NCI-H82 treated with DMSO at 0.1 percent for 48 hours (cell line): ENCODE data around the gene BMPR1A.
"Not testable (repeated sequence)": the region's sequence is repeated elsewhere in the genome, so short reads cannot be mapped to it uniquely, and the experiment has no call there.

Source experiments
- DNase-seq: peaks from one replicate; lab custom pipeline; 2025; ENCODE audit not compliant: unreplicated experiment; lab: John Stamatoyannopoulos, UW

BMPR1A gene

GRCh38 chr10:86964061-86964846 is 207.8 kb downstream of the BMPR1A start:
- DNase-seq: no peak

GRCh38 chr10:86964847-86965190 is 208.4 kb downstream of the BMPR1A start:
- no peak for DNase-seq

GRCh38 chr10:86965986-86966654 is 209.7 kb downstream of the BMPR1A start:
- DNase-seq: no peak

GRCh38 chr10:86967481-86967941 is 211.1 kb downstream of the BMPR1A start:
- no peak for DNase-seq

- no peak for DNase-seq
Observed at GRCh38 chr10:86968271-86968993, 212.0 kb downstream of the BMPR1A start, which contains the start of gene ADIRF. Gene ADIRF, plus strand, starts transcription at chr10:86968482. Its CDS starts 63 bp downstream, at chr10:86968545.

- no peak for DNase-seq
Observed at GRCh38 chr10:86968994-86969355, 212.6 kb downstream of the BMPR1A start.

GRCh38 chr10:86969421-86970041 is 213.1 kb downstream of the BMPR1A start:
- no peak for DNase-seq

- no peak for DNase-seq
Observed at GRCh38 chr10:86970162-86970981, 214.0 kb downstream of the BMPR1A start.

- no peak for DNase-seq
Observed at GRCh38 chr10:86970982-86971231, 214.5 kb downstream of the BMPR1A start.

GRCh38 chr10:86971232-86971991 is 215.0 kb downstream of the BMPR1A start:
- DNase-seq: no peak

GRCh38 chr10:86972613-86973380 is 216.4 kb downstream of the BMPR1A start:
- no peak for DNase-seq

- no peak for DNase-seq
Observed at GRCh38 chr10:86974484-86974883, 218.1 kb downstream of the BMPR1A start.

- DNase-seq: no peak
Observed at GRCh38 chr10:86976362-86977056, 220.1 kb downstream of the BMPR1A start.

GRCh38 chr10:86978457-86978856 is 222.0 kb downstream of the BMPR1A start:
- not testable (repeated sequence) for DNase-seq

- no peak for DNase-seq
Observed at GRCh38 chr10:86979296-86979818, 222.9 kb downstream of the BMPR1A start.

GRCh38 chr10:86979977-86980448 is 223.6 kb downstream of the BMPR1A start:
- DNase-seq: no peak

GRCh38 chr10:86981020-86981419 is 224.6 kb downstream of the BMPR1A start:
- DNase-seq: not testable (repeated sequence)

- DNase-seq: no peak
Observed at GRCh38 chr10:86981716-86982115, 225.3 kb downstream of the BMPR1A start.
